HEK293 (cell line): ENCODE measurements around the gene SEC62.

ENCODE experiments used
- CTCF ChIA-PET: fragments of 350-600 bp; formaldehyde crosslinking; extraction: SDS; loops from one replicate; lab custom pipeline; 2021; ENCODE audit warnings: antibody characterized with exemption; lab: Yijun Ruan, JAX
- POLR2A ChIA-PET: fragments of 300-600 bp; formaldehyde crosslinking; extraction: SDS; loops from one replicate; lab custom pipeline; 2020; ENCODE audit warnings: antibody characterized with exemption, inconsistent platforms; lab: Yijun Ruan, JAX
- H3K27ac ChIP-seq: fragments of 200-500 bp; sonication (Bioruptor generic); 2 replicates; pipeline ENCODE4 v1.5.1; 2014; ENCODE audit warnings: low read depth, low read length, control low read depth, inconsistent platforms; ENCODE audit errors: extremely low read depth
- H3K36me3 ChIP-seq, 2 experiments: fragments of 200-500 bp in 1 of 2; sonication (Bioruptor generic) in 1 of 2; 1 replicate in 1 of 2; 2 replicates in 1 of 2; pipeline ENCODE4 v1.5.1; 2014 to 2017; ENCODE audit warnings: inconsistent platforms in 2 of 2, low read length in 2 of 2; ENCODE audit not compliant: control insufficient read depth in 2 of 2, insufficient read depth in 1 of 2
- H3K4me1 ChIP-seq: fragments of 200-500 bp; sonication (Bioruptor generic); 2 replicates; pipeline ENCODE4 v1.5.1; 2014; ENCODE audit warnings: mild to moderate bottlenecking, low read length, inconsistent platforms; ENCODE audit not compliant: control insufficient read depth, insufficient read depth
- H3K4me3 ChIP-seq: 2 replicates; pipeline ENCODE4 v1.5.1; 2011; ENCODE audit warnings: low read depth, mild to moderate bottlenecking, control low read depth, low read length, moderate library complexity
- H3K9me3 ChIP-seq: fragments of 200-500 bp; sonication (Bioruptor generic); 2 replicates; pipeline ENCODE4 v1.5.1; 2014; ENCODE audit warnings: low read depth, low read length, inconsistent platforms; ENCODE audit not compliant: control insufficient read depth, insufficient read depth
- GLIS2 ChIP-seq: fragments of 450-650 bp; formaldehyde crosslinking; IDR thresholded peaks from 2 replicates; pipeline ENCODE4 v1.5.1; 2016; ENCODE audit warnings: missing biosample characterization, missing genetic modification characterization
- SCRT1 ChIP-seq: fragments of 450-650 bp; formaldehyde crosslinking; IDR thresholded peaks from 2 replicates; pipeline ENCODE4 v1.5.1; 2016; ENCODE audit warnings: missing biosample characterization, missing genetic modification characterization, borderline replicate concordance
- SCRT2 ChIP-seq: fragments of 450-650 bp; formaldehyde crosslinking; IDR thresholded peaks from 2 replicates; pipeline ENCODE4 v1.5.1; 2016; ENCODE audit warnings: missing biosample characterization, missing genetic modification characterization
- SP3 ChIP-seq: fragments of 450-650 bp; formaldehyde crosslinking; IDR thresholded peaks from 2 replicates; pipeline ENCODE4 v1.5.1; 2016; ENCODE audit warnings: missing biosample characterization, missing genetic modification characterization
- WT1 ChIP-seq: fragments of 450-650 bp; formaldehyde crosslinking; IDR thresholded peaks from 2 replicates; pipeline ENCODE4 v1.5.1; 2016; ENCODE audit warnings: missing biosample characterization, missing genetic modification characterization
- ZBTB17 ChIP-seq: fragments of 450-650 bp; formaldehyde crosslinking; IDR thresholded peaks from 2 replicates; pipeline ENCODE4 v1.5.1; 2016; ENCODE audit warnings: missing biosample characterization, missing genetic modification characterization
- ZBTB6 ChIP-seq: fragments of 450-650 bp; formaldehyde crosslinking; IDR thresholded peaks from 2 replicates; pipeline ENCODE4 v1.5.1; 2017; ENCODE audit warnings: missing biosample characterization, missing genetic modification characterization
- ZBTB7A ChIP-seq: fragments of 450-650 bp; formaldehyde crosslinking; IDR thresholded peaks from 2 replicates; pipeline ENCODE4 v1.5.1; 2016; ENCODE audit warnings: low read depth, missing biosample characterization, missing genetic modification characterization
- ZNF140 ChIP-seq: fragments of 450-650 bp; formaldehyde crosslinking; IDR thresholded peaks from 2 replicates; pipeline ENCODE4 v1.5.1; 2016; ENCODE audit warnings: missing biosample characterization, missing genetic modification characterization
- ZNF223 ChIP-seq: fragments of 450-650 bp; formaldehyde crosslinking; IDR thresholded peaks from 2 replicates; pipeline ENCODE4 v1.5.1; 2016; ENCODE audit warnings: missing biosample characterization, missing genetic modification characterization
- ZNF302 ChIP-seq: fragments of 450-650 bp; formaldehyde crosslinking; IDR thresholded peaks from 2 replicates; pipeline ENCODE4 v1.5.1; 2016; ENCODE audit warnings: missing biosample characterization, missing genetic modification characterization, low read depth
- ZNF391 ChIP-seq: fragments of 450-650 bp; formaldehyde crosslinking; IDR thresholded peaks from 2 replicates; pipeline ENCODE4 v1.5.1; 2016; ENCODE audit warnings: low read depth, missing biosample characterization, missing genetic modification characterization, borderline replicate concordance
- ZNF510 ChIP-seq: fragments of 450-650 bp; formaldehyde crosslinking; IDR thresholded peaks from 2 replicates; pipeline ENCODE4 v1.5.1; 2018; ENCODE audit warnings: mild to moderate bottlenecking, missing genetic modification characterization, missing biosample characterization; ENCODE audit not compliant: insufficient replicate concordance
- ZNF530 ChIP-seq: fragments of 450-650 bp; formaldehyde crosslinking; IDR thresholded peaks from 2 replicates; pipeline ENCODE4 v1.5.1; 2016; ENCODE audit warnings: low read depth, missing biosample characterization, missing genetic modification characterization
- ZNF596 ChIP-seq: fragments of 450-650 bp; IDR thresholded peaks from 2 replicates; pipeline ENCODE4 v1.5.0; 2018; ENCODE audit warnings: missing biosample characterization, mild to moderate bottlenecking, missing genetic modification characterization, moderate library complexity
- ZNF621 ChIP-seq: fragments of 450-650 bp; formaldehyde crosslinking; IDR thresholded peaks from 2 replicates; pipeline ENCODE4 v1.5.1; 2017; ENCODE audit warnings: missing biosample characterization, missing genetic modification characterization
- ZNF785 ChIP-seq: fragments of 450-650 bp; formaldehyde crosslinking; IDR thresholded peaks from 2 replicates; pipeline ENCODE4 v1.5.1; 2016; ENCODE audit warnings: missing biosample characterization, missing genetic modification characterization
- ZNF792 ChIP-seq: fragments of 450-650 bp; formaldehyde crosslinking; IDR thresholded peaks from 2 replicates; pipeline ENCODE4 v1.5.1; 2016; ENCODE audit warnings: missing biosample characterization, missing genetic modification characterization
- ZSCAN5A ChIP-seq: fragments of 450-650 bp; formaldehyde crosslinking; IDR thresholded peaks from 2 replicates; pipeline ENCODE4 v1.5.1; 2016; ENCODE audit warnings: missing biosample characterization, missing genetic modification characterization
- TF ChIP-seq, protein P1 (sequence below): fragments of 450-650 bp; formaldehyde crosslinking; IDR thresholded peaks from 2 replicates; pipeline ENCODE4 v1.5.1; 2016; ENCODE audit warnings: missing biosample characterization, missing genetic modification characterization
- TF ChIP-seq, protein P2 (sequence below): fragments of 450-650 bp; formaldehyde crosslinking; IDR thresholded peaks from 2 replicates; pipeline ENCODE4 v1.5.1; 2017; ENCODE audit warnings: missing biosample characterization, mild to moderate bottlenecking, missing genetic modification characterization, moderate library complexity

Gene SEC62

DNA sequence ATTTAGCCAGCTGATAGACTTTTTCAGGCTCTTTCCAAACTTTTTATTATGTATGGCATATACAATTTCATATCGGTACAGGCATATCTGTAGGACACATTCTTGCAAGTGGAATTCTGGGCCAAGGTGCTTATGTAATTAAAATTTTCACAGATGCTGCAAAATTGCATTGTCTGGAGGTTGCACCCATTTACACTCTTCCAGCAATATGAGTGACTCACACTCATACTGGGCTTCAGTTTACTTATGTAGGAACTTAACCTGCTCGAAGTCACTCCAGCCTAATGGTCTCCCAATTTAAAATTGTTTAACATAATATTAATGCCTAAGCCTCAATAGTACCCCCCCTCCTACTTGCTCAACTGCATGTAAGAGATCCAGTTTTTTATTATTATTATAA is 11.2 kb upstream of the SEC62 start:
- Histone ChIP-seq H3K4me3 (no peak overlapping the region), H3K4me1 (no peaks in the 10 kb centered on the region), H3K27ac (no peak overlapping the region), H3K9me3 (no peaks in the 10 kb centered on the region), H3K36me3 (no peaks in the 10 kb centered on the region)
- ChIA-PET CTCF (no interaction called here), POLR2A (no interaction called here)
- TF ChIP-seq ZNF140 (tag by site-specific recombination) (no peak), GLIS2 (tag by site-specific recombination) (no peak), ZNF302 (no peak), ZBTB17 (no peak), ZNF510 (no peak), WT1 (tag by site-specific recombination) (no peak), ZNF792 (tag by site-specific recombination) (no peak), ZNF530 (tag by site-specific recombination) (no peak), ZNF391 (tag by site-specific recombination) (no peak), ZNF785 (no peak)
- TF ChIP-seq, protein P1, sequence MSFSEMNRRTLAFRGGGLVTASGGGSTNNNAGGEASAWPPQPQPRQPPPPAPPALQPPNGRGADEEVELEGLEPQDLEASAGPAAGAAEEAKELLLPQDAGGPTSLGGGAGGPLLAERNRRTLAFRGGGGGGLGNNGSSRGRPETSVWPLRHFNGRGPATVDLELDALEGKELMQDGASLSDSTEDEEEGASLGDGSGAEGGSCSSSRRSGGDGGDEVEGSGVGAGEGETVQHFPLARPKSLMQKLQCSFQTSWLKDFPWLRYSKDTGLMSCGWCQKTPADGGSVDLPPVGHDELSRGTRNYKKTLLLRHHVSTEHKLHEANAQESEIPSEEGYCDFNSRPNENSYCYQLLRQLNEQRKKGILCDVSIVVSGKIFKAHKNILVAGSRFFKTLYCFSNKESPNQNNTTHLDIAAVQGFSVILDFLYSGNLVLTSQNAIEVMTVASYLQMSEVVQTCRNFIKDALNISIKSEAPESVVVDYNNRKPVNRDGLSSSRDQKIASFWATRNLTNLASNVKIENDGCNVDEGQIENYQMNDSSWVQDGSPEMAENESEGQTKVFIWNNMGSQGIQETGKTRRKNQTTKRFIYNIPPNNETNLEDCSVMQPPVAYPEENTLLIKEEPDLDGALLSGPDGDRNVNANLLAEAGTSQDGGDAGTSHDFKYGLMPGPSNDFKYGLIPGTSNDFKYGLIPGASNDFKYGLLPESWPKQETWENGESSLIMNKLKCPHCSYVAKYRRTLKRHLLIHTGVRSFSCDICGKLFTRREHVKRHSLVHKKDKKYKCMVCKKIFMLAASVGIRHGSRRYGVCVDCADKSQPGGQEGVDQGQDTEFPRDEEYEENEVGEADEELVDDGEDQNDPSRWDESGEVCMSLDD: no peak

DNA sequence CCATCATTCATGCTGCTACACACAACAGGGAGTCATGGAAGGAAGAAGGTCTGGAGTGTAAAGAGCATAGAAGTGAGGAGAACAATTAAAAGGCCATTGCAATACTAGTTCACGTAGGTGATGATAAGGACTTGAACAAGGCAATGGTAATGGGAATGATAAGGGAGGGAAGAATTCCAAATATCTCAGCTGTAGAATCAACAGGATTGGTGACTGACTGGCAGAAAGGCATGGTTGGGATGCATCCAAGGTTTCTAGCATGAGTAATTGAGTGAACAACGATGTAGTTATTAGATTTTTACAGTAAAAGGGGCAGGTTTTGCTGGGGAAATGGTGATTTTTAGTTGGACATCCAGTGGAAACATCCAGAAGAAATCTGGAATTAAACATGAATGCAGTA is 2.4 kb upstream of the SEC62 start:
- Histone ChIP-seq H3K4me3 (no peak overlapping the region), H3K27ac (no peak overlapping the region), H3K36me3 (peaks cover 0 to under 1% of the 10 kb centered on the region in 2 experiments; a peak in 1 of 3 replicates), H3K4me1 (no peaks in the 10 kb centered on the region), H3K9me3 (no peaks in the 10 kb centered on the region)
- ChIA-PET CTCF (interaction anchor here (0.5 kb wide), 1 partner anchor 19 kb away, joined by 3 read pairs; no protein-coding TSS in a partner anchor), POLR2A (no interaction called here)
- TF ChIP-seq ZSCAN5A (tag by site-specific recombination): no peak

DNA sequence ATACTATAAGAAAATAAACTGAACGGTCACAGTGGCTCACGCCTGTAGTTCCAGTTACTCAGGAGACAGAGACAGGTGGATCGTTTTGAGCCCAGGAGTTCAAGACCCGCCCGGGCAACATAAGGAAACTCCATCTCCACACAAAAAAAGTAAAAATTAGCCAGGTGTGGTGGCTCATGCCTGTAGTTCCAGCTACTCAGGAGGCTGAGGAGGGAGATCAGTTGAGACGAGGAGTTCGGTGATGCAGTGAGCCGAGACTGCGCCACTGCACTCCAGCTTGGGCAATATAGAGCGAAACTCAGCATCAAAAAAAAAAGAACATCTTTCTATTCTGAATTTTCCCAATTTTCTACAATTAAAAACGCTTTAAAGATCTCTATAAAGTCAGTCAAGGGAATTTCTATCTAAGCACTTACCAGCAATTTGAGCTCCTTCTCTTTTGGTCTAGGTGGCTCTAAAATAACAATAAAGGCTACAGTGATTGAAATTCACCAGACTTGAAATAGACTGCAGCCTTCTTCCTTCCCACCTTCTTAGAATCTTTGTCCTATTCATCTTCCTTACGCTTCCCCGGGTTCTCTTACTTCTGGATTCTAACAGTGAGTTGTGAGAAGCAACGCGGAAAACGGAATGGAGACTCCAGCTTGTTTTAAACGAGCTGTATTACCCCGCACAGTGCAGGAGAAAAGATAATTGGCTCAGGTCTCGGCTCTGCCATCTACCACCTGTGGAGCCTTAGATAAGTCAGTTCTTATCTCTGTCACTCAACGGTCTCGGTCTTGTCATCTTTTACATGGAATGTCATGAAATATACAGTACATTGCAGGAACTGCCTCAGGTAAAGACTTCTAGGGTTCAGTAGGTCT is 812 bp upstream of the SEC62 start:
- H3K36me3 ChIP-seq: peaks cover 0 to 5% of the 10 kb centered on the region in 2 experiments; a peak in 1 of 3 replicates
- POLR2A ChIA-PET: interaction anchor here (1.7 kb wide), 1 partner anchor 193 kb away, joined by 4 read pairs; the partner anchor contains the start of gene MYNN
- TF ChIP-seq, protein P2, sequence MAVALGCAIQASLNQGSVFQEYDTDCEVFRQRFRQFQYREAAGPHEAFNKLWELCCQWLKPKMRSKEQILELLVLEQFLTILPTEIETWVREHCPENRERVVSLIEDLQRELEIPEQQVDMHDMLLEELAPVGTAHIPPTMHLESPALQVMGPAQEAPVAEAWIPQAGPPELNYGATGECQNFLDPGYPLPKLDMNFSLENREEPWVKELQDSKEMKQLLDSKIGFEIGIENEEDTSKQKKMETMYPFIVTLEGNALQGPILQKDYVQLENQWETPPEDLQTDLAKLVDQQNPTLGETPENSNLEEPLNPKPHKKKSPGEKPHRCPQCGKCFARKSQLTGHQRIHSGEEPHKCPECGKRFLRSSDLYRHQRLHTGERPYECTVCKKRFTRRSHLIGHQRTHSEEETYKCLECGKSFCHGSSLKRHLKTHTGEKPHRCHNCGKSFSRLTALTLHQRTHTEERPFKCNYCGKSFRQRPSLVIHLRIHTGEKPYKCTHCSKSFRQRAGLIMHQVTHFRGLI (tag by site-specific recombination): no peak
- TF ChIP-seq SP3 (tag by site-specific recombination): no peak
- TF ChIP-seq SCRT1 (tag by site-specific recombination): peak; percentile 71; the same call in 1 of the 2 replicates
- TF ChIP-seq ZNF621 (tag by site-specific recombination): no peak
- no peak for TF ChIP-seq ZNF140 (tag by site-specific recombination)
- TF ChIP-seq ZBTB7A: no peak
- TF ChIP-seq SCRT2: peak; percentile 97
- TF ChIP-seq ZNF596 (tag by site-specific recombination): peak; percentile 14; the same call in 1 of the 2 replicates
- no peak for TF ChIP-seq ZNF223 (tag by site-specific recombination)
- peak; percentile 85; the same call in 1 of the 2 replicates for TF ChIP-seq ZBTB6
- TF ChIP-seq, all 188 proteins: peak for 4
- H3K9me3 ChIP-seq: no peaks in the 10 kb centered on the region
- no peaks in the 10 kb centered on the region for H3K4me1 ChIP-seq
- H3K27ac ChIP-seq: no peak overlapping the region; the same call in 1 of the 2 replicates
- H3K4me3 ChIP-seq: peak overlapping the region; percentile 97
- CTCF ChIA-PET: interaction anchor here (0.6 to 3.0 kb wide), 5 partner anchors 18 to 192 kb away, joined by 3 to 9 read pairs (median 4); no protein-coding TSS in a partner anchor
